ENCODE measurements around the gene TTC21B.
"Not testable (repeated sequence)": the region's sequence is repeated elsewhere in the genome, so short reads cannot be mapped to it uniquely, and the experiment has no call there.

The TTC21B gene

GRCh38 chr2:165886487-165887146 lies 67.0 kb downstream of the TTC21B start:
- DNase-seq (ENCODE audit: low spot score), result no peak

DNA sequence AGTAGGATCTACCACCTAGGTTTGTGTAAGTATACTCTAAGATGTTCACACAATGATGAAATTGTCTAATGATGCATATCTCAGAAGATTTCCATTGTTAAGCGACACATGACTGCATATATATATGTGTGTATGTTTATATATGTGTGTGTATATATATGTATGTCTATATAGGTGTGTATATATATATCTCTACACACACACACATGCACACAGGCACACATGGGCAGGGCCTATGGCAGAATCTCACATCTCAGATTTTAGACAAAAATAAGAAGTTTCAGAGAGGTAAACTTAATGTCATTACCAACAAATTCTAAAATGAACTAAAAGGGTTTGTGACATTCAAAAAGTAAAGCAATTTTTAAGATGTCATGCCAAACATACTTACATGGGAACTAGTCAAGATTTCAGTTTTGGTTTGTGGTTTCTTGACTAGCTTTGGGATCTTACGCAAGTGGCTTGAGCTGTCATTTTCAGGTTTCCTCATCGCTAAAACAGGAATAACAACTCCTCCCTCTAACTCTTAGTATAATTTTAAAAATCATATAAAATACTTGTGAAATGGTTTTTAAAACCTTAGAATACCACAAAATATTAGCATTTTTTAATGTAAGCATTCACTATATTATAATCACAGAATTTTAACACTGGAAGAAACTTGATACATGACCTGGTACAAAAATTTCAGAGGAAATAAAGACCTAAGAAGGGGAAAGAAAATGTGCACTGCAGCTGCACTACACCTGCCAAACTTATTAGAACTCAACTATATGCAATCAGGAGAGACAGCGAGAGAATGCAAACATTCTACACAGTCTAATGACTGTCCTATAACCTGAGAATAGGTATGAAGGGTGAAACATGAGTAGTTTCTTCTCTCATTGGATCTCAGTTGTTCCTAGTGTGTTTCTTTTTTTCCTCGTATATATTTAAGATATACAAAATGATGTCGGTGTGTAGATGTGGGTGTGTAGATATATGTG lies 75.7 kb downstream of the TTC21B start:
- no peak for DNase-seq (ENCODE audit: low spot score)

- DNase-seq (ENCODE audit: low spot score), result no peak
These were observed 76.9 kb downstream of the TTC21B start for GRCh38 chr2:165876712-165877111.

- no peak for DNase-seq (ENCODE audit: low spot score)
These were observed 77.3 kb downstream of the TTC21B start for GRCh38 chr2:165876269-165876668.

DNA sequence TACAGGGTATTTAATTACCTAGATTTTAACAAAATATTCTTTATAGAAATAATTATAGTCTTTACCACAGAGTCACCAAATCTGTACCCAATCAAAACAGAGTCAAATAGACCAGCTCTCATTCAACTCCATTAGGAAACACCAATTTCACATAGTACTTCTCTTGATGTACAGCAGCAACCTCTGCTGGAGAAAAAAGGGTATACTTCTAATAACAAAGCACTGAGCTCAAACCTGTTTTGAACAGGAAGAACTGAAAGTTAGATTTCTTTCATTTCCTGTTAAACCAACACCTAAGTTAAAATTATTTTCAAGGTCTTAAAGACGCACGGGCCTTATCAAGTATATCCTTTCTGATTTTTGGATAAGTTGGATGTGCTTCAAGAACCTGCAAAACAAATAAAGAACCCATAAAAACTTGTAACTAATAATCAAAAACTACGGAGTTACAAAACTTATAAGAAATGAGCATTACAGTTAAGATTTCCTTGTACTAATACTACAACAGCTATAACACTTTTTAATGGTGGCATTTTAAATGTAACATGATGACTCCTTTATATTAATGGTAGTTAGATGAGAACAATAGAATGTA lies 79.0 kb downstream of the TTC21B start:
- DNase-seq (ENCODE audit: low spot score), result peak; percentile 49

DNA sequence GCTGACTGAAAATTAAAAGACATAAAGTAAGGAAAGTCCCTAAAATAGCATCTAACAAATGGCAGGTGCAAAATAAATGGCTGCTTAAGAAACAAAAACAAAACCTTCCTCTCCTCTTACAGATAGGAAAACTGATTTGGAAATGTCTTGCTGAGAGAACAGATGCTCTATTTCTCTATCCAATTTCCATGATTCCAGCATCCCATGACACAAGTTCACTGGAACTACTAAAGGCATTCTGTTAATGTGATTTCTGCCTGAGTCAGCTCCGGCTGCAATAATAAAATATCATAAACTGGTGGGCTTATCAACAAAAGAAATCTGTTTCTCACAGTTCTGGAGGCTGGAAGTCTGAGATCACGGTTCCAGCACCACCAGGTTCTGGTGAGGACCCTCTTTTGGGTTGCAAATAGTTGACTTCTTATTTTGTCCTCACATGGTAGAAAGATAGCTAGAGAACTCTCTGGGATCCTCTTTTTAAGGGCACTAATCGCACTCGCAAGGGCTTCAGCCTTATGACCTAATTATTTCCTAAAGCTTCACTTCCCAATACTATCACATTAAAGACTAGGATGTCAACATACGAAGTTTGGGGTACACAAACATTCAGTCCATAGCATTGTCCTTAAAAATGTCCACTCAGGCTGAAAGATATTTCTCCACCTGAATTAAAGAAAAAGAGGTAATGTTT lies 81.3 kb downstream of the TTC21B start:
- no peak for DNase-seq (ENCODE audit: low spot score)

DNA sequence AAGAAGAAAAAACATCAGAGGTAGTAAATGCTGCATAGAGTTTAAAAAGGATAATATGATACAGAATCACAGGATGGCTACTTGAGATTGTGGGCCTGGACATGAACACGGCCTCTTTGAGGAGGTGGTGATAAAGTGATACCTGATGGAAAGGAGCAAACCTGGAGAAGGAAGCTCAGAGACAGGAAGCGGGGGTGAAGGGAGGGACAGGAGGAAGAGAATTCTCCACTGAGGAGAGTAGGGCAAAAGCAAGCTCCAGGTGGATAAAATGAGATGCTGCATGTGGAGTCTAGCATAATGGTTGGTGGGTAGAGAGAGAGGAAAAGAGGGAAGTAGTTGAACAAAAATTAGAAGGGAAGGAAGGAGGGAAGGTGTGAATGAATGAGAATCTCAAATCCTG lies 82.6 kb downstream of the TTC21B start:
- DNase-seq (ENCODE audit: low spot score), result no peak

DNA sequence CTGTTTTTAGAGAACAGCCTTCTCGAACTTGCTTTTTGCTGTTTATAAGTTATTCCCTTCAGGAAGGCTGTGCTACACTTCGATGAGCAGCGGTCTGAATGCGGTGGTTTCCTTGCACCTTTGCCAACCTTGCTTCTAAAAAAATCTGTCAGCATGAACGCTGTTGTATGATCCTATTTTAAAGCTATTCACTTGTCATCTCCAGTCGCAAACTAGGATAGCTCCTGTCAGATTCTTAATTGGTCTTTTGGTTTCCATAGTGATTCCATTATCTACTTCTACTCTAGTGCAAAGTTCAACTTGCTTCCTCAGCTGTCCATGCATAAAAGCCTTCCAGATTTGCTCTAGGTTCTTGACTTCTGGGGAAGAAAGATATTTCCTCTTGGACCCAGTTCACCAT lies 83.2 kb downstream of the TTC21B start:
- DNase-seq (ENCODE audit: low spot score), result peak; percentile 61

DNA sequence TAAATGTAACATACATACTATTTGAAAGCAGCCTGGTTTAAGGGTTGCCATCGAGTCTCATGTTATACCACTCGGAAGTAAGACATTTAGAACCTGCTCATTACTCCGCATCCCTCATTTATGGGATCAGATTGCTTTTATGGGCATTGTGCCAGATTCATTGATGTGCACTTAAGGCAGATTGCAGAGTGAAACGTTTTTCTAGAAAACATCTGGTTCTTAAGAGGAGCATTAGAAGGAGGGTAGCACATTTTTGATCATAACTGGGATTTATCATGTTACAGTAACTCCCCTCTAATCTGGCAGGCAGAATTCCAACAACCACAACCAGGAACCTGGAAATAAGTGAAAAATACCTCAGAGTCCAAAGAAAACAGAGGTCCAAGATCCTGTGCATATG lies 85.4 kb downstream of the TTC21B start:
- DNase-seq (ENCODE audit: low spot score), result no peak

DNA sequence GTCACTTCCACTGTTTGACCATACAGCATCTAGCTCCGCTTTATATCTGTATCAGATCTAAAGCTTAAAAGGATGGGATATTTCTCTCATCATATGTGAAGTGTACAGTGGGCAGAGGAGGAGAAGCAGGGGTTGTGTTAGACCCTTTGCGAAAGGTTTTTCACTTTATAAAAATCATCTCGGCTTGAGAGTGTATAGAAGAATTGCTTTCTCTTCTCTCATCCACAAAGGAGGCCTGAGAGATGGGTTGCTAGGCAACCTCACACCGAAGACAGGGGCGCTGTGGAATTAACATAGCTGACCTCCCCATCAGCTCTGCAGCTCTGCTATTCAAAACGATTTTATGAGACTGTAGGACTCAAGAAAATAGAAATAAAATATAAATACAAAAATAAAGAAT lies 89.3 kb downstream of the TTC21B start:
- DNase-seq (ENCODE audit: low spot score), result no peak

DNA sequence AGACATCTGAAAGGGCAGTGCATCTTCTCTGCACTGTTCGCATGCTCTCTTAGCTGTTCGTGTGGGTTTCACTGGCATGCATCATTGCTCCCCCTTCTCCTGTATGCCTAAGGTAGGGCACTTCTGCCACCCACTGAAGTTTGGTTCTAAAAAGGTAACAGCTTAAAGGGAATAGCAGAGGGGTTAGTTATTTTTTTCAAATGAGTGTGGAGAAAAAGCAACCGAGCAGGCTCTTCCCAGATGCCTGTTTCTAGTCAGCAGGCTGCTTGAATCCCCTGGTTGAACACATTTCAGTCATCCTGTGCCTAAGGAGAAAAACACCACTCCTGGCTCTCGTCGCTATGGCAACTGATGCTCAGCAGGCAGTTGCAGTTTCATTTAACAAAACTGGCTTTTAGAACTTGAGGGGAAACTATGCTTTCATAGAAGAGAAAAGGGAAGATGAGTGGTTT lies 89.7 kb downstream of the TTC21B start:
- DNase-seq (ENCODE audit: low spot score), result peak; percentile 69

- DNase-seq (ENCODE audit: low spot score), result not testable (repeated sequence)
These were observed 92.5 kb downstream of the TTC21B start for GRCh38 chr2:165861083-165861482.

GRCh38 chr2:165859723-165860122 lies 93.9 kb downstream of the TTC21B start:
- DNase-seq (ENCODE audit: low spot score), result not testable (repeated sequence)

GRCh38 chr2:165857876-165858275 lies 95.7 kb downstream of the TTC21B start:
- DNase-seq (ENCODE audit: low spot score), result no peak

DNA sequence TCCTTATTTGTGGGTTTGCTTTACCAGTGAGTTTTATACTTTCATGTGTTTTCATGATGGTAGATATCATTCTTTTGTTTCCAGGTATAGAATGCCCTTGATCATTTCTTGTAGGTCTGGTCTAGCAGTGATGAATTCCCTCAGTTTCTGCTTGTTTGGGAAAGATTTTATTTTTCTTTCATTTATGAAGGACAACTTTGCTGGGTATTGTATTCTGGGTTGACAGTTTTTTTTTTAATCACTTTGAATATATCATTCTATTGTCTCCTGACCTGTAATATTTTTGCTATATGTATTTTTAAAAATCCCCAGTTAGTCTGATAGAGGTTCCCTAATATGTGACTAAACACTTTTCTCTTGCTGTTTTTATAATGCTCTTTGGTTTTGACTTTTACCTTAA lies 101.2 kb downstream of the TTC21B start:
- no peak for DNase-seq (ENCODE audit: low spot score)

DNA sequence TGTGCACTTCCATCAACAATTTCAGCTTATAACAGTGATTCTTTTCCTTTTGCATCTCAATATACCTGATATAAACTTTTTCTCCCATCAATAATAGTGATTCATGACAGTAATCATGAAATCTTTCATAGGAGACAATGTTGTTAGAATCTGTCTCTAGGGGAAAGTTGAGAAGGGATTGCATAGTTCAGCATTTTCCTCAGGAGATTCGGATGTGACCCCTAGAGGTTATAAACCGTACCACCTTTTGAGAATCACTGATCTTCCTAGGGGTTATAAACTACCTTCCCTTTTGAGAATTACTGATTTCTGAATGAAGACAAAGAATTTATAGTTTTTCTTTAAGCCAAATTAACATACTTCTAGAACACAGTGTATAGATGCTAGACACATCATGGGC lies 106.6 kb downstream of the TTC21B start:
- no peak for DNase-seq (ENCODE audit: low spot score)

- no peak for DNase-seq (ENCODE audit: low spot score)
These were observed 107.5 kb downstream of the TTC21B start for GRCh38 chr2:165846056-165846455.

DNA sequence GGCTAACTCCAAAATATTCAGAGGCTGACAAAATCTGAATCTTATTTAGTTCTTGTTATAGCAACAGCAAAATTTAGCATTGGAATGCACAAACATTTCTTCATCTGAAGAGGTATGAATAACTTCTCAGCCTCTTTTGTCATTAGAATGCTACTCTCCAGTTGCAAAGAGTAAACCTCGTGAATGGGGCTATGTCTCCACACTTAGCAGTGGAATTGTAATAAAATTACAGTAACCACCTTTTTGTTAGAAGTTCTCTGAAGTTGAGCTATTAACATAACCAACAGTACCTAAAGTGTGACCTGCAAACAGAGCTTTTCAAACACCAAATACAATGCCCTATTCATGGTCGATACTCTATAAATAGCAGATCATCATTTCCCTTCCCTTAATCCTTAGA lies 109.4 kb downstream of the TTC21B start:
- no peak for DNase-seq (ENCODE audit: low spot score)

GRCh38 chr2:165843351-165843750 lies 110.2 kb downstream of the TTC21B start:
- DNase-seq (ENCODE audit: low spot score), result no peak

DNA sequence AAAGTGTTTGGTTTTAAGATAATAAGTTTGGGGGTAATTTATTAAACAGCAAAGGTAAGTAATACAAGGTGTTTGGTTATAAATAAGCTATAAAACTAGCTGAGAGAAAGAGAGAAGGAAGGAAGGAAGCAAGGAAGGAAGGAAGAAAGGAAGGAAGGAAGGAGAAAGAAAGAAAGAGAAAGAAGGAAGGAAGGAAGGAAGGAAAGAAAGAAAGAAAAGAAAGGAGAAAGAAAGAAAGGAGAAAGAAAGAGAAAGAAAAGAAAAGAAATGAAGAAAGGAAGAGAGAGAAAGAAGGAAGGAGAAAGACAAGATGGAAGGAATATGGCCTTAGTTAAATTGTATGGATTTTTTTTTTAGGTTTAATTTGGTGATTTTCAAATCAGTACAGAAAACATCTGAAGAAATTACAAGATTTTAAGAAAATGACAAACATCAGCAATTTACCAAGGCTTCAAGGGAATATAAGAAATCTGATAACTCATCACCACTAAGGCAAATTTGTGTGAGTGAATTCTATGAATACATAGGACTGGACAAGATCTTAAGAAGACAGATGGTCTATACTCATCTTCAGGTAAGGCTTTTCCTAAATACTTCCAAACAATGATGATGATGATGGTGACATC lies 113.1 kb downstream of the TTC21B start:
- no peak for DNase-seq (ENCODE audit: low spot score)

DNA sequence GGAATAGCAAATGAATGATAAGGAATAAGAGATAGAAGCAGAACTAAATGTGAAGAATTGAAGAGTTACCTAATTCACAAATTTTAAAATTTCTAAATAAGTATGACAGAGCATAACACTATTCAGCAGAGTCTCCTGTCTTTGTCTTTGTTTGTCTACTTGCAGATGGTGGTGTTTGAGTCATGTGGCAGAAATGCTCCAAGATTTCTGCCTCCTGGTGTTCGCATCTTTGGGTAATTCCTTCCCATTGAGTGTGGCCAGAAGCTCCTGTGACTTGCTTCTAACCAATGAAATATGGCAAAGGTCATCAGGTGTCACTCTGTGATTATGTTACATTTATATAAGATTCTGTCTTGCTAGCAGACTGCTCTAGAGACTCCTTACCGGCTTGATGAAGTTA lies 114.0 kb downstream of the TTC21B start:
- no peak for DNase-seq (ENCODE audit: low spot score)

DNA sequence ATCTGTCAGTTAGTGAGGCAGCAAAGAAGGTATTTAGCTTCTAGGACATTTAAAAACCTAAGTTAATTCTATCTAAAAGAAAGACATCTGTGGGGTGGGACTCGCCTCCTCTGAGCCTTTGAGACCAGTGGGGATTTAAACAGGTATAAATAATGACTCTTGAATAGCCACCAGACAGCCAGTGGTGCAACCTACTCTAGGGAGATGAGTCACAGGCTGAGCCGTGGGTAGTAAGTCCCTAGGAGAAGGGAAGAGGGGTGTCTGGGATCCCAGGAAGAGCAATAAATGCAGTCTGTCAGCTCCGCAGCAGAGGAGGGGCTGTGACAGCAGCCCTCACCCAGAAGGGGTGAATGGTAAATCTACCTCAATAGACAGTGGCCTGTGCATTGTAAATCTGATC lies 116.5 kb downstream of the TTC21B start:
- DNase-seq (ENCODE audit: low spot score), result no peak
